Hepatocyte (in vitro differentiated cells): ENCODE results near the gene MTARC2. TPM values are rescaled to one million over a fixed set of nuclear protein-coding genes. Genes with fewer than 3 reads are reported as not detected.

Source experiments
- DNase-seq: peaks from one replicate; pipeline ENCODE4 v3.0.0-alpha.2; 2016; ENCODE audit warnings: low spot score
- H2AFZ ChIP-seq: fragments of 200-600 bp; sonication (generic); 2 replicates; pipeline ENCODE4 v1.6.0; 2016; ENCODE audit warnings: antibody characterized with exemption, mild to moderate bottlenecking
- H3K27ac ChIP-seq: fragments of 200-600 bp; sonication (generic); 2 replicates; pipeline ENCODE4 v1.5.1; 2016; ENCODE audit warnings: mild to moderate bottlenecking
- H3K27me3 ChIP-seq: fragments of 200-600 bp; sonication (generic); 2 replicates; pipeline ENCODE4 v1.6.1; 2016
- H3K36me3 ChIP-seq: fragments of 200-600 bp; sonication (generic); replicated peaks from 2 replicates; pipeline ENCODE4 v1.5.1; 2016; ENCODE audit warnings: low read depth; ENCODE audit not compliant: insufficient read depth
- H3K4me1 ChIP-seq: fragments of 200-600 bp; sonication (generic); 2 replicates; pipeline ENCODE4 v1.5.1; 2016; ENCODE audit warnings: mild to moderate bottlenecking, moderate library complexity; ENCODE audit not compliant: insufficient read depth
- H3K4me2 ChIP-seq: fragments of 200-600 bp; sonication (generic); 2 replicates; pipeline ENCODE4 v1.6.0; 2016
- H3K4me3 ChIP-seq: fragments of 200-600 bp; sonication (generic); 2 replicates; pipeline ENCODE4 v1.5.1; 2016; ENCODE audit warnings: mild to moderate bottlenecking
- H3K79me2 ChIP-seq: fragments of 200-600 bp; sonication (generic); 2 replicates; pipeline ENCODE4 v1.6.0; 2017; ENCODE audit warnings: mild to moderate bottlenecking
- H3K9me2 ChIP-seq: fragments of 200-600 bp; sonication (generic); replicated peaks from 2 replicates; pipeline ENCODE4 v1.6.0; 2017; ENCODE audit warnings: mild to moderate bottlenecking; ENCODE audit not compliant: insufficient read depth
- H3K9me3 ChIP-seq: fragments of 200-600 bp; sonication (generic); 2 replicates; pipeline ENCODE4 v1.5.1; 2016; ENCODE audit warnings: low read depth, mild to moderate bottlenecking
- H4K20me1 ChIP-seq: fragments of 200-600 bp; sonication (generic); 2 replicates; pipeline ENCODE4 v1.6.0; 2016; ENCODE audit warnings: mild to moderate bottlenecking; ENCODE audit not compliant: insufficient read depth, poor library complexity, severe bottlenecking
- CTCF ChIP-seq: fragments of 200-600 bp; sonication (generic); IDR thresholded peaks from 2 replicates; pipeline ENCODE4 v1.5.1; 2016; ENCODE audit warnings: antibody characterized with exemption, mild to moderate bottlenecking; ENCODE audit not compliant: poor library complexity
- EZH2 ChIP-seq: fragments of 200-600 bp; sonication (generic); IDR thresholded peaks from 2 replicates; pipeline ENCODE4 v1.6.1; 2016; ENCODE audit warnings: antibody characterized with exemption, mild to moderate bottlenecking, borderline replicate concordance
- EZH2phosphoT487 ChIP-seq: fragments of 200-600 bp; sonication (generic); IDR thresholded peaks from one replicate; pipeline ENCODE4 v1.6.1; 2018; ENCODE audit warnings: antibody characterized with exemption, mild to moderate bottlenecking, low read depth, moderate library complexity; ENCODE audit not compliant: unreplicated experiment, severe bottlenecking
- WGBS: methylation state at CpG from one replicate; pipeline ENCODE4 v1.1.6; 2016; ENCODE audit warnings: low lambda C conversion rate; ENCODE audit errors: missing lambda C conversion rate; 5-methylcytosine and 5-hydroxymethylcytosine counted together
- polyA plus RNA-seq: library from polyadenylated mRNA; unstranded; fragments of >200 nt; fragmentation: Nextera tagmentation; extraction: Ambion mirVana; gene quantifications from 2 replicates; pipeline ENCODE4 v1.2.1, GENCODE V29; 2016
- total RNA-seq: library from RNA; depleted of rRNA; stranded (reverse); fragments of >200 nt; gene quantifications from 2 replicates; pipeline ENCODE4 v1.2.3, GENCODE V29; 2014

MTARC2 gene
- total and polyA plus RNA-seq, 2 experiments from 2014 or later: 23.7 to 24.4 TPM

- H3K4me3 ChIP-seq: no peak overlapping the region
Measured at GRCh38 chr1:220700556-220701179, 47.5 kb upstream of the MTARC2 start.

GRCh38 chr1:220701974-220702373 lies 46.1 kb upstream of the MTARC2 start:
- H3K4me2 ChIP-seq: no peak overlapping the region
- TF ChIP-seq EZH2 (no peak), CTCF (no peak), EZH2phosphoT487 (no peak)
- H2AFZ ChIP-seq: no peak overlapping the region
- no peak for DNase-seq
- H3K27me3 ChIP-seq: no peaks in the 10 kb centered on the region
- no peak overlapping the region for H3K27ac ChIP-seq
- no peaks in the 10 kb centered on the region for H3K9me2 ChIP-seq
- no peaks in the 10 kb centered on the region for H3K4me1 ChIP-seq
- H3K4me3 ChIP-seq: no peak overlapping the region
- no peaks in the 10 kb centered on the region for H3K79me2 ChIP-seq
- WGBS: 87% methylated on average over 6 of the region's 6 CpGs
- H3K9me3 ChIP-seq: no peaks in the 10 kb centered on the region
- H3K36me3 ChIP-seq: no peaks in the 10 kb centered on the region
- H4K20me1 ChIP-seq: no peaks in the 10 kb centered on the region

More at GRCh38 chr1:220700556-220701179, 47.5 kb upstream of the MTARC2 start:
- Histone ChIP-seq H2AFZ (no peak overlapping the region), H3K4me1 (no peaks in the 10 kb centered on the region), H4K20me1 (no peaks in the 10 kb centered on the region), H3K4me2 (no peak overlapping the region), H3K27me3 (no peaks in the 10 kb centered on the region), H3K36me3 (no peaks in the 10 kb centered on the region), H3K9me3 (no peaks in the 10 kb centered on the region), H3K27ac (no peak overlapping the region), H3K9me2 (no peaks in the 10 kb centered on the region), H3K79me2 (no peaks in the 10 kb centered on the region)
- 62% methylated on average over 2 of the region's 2 CpGs for WGBS
- no peak for TF ChIP-seq EZH2phosphoT487
- no peak for TF ChIP-seq CTCF
- no peak for TF ChIP-seq EZH2
- DNase-seq: no peak

- TF ChIP-seq EZH2 (no peak), EZH2phosphoT487 (no peak), CTCF (no peak)
- H2AFZ ChIP-seq: no peak overlapping the region
- H3K9me2 ChIP-seq: no peaks in the 10 kb centered on the region
- H4K20me1 ChIP-seq: no peaks in the 10 kb centered on the region
- H3K4me3 ChIP-seq: no peak overlapping the region
- DNase-seq: no peak
- no peaks in the 10 kb centered on the region for H3K9me3 ChIP-seq
- no peaks in the 10 kb centered on the region for H3K4me1 ChIP-seq
- WGBS: 63% methylated on average over 5 of the region's 5 CpGs
- H3K79me2 ChIP-seq: no peaks in the 10 kb centered on the region
- H3K27me3 ChIP-seq: no peaks in the 10 kb centered on the region
- H3K36me3 ChIP-seq: no peaks in the 10 kb centered on the region
- H3K4me2 ChIP-seq: no peak overlapping the region
- no peak overlapping the region for H3K27ac ChIP-seq
Measured at GRCh38 chr1:220702733-220703270, 45.3 kb upstream of the MTARC2 start.
